Breast epithelium (tissue), 3 donors: ENCODE measurements around the gene MDM1.

ENCODE experiments used
- CTCF ChIP-seq, 3 donors: fragments of 450-650 bp; IDR thresholded peaks; one replicate each; pipeline ENCODE4 v1.5.1; 2016 to 2017; ENCODE audit warnings: antibody characterized with exemption in 3 of 3, mild to moderate bottlenecking in 3 of 3, moderate library complexity in 3 of 3
- POLR2A ChIP-seq: fragments of 450-650 bp; IDR thresholded peaks from one replicate; pipeline ENCODE4 v1.6.1; 2016; ENCODE audit warnings: antibody characterized with exemption, mild to moderate bottlenecking, moderate library complexity
- POLR2AphosphoS5 ChIP-seq, 3 donors: sonication (generic); formaldehyde crosslinking; IDR thresholded peaks; one replicate each; pipeline ENCODE4 v1.6.1; 2017; ENCODE audit warnings: antibody characterized with exemption in 3 of 3

DNA sequence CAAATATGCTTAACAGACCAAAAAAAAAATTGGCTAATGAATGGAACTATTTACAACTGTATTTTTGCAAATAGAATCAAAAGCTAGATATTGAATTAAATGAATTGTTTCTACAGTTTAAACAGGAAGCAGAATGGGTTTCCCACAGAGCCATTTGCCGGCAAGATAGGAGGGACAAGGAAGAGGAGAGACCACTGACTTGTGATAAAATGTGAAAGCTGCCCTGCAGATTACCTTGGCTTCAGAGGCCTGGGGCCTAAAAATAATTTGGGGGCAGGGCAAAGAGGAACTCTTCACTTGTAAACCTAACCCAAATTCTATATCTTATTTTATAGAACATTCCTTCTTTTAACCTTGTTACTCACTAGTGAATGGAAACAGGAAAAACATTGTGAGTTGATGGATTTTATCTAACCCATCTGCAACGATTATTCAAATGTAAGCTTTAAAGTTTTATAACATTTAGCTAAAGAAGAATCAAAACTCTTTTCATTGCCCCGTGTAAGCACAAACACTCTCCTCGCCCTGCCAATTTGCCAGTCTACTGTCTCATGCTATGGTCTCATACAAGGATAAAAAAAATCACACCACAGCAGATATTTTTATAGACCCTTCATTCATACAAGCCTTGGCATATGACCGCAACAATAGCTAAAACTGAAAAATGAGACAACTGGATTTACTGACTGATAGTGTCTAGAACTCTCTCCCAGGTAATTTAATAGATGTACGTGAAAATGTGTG, 49.5 kb upstream of the MDM1 start:
- no peak for TF ChIP-seq CTCF (IDR thresholded peaks at IDR 0.05)
- no peak for TF ChIP-seq POLR2A
- TF ChIP-seq POLR2AphosphoS5 (IDR thresholded peaks at IDR 0.05), result no peak
